CD4-positive, alpha-beta memory T cell (primary cell): ENCODE data around the gene SLC6A11. TPM values are rescaled to one million over a fixed set of nuclear protein-coding genes. Genes with fewer than 3 reads are reported as not detected.
A peak's percentile ranks its signal among the peaks of the same experiment; 100 is the strongest.

Experiments
- CTCF ChIA-PET: fragments of 350-600 bp; sonication (Branson Sonifier 250); formaldehyde crosslinking; loops from one replicate; lab custom pipeline; 2021; ENCODE audit warnings: inconsistent platforms; ENCODE audit not compliant: partially characterized antibody; lab: Charles Lee
- POLR2A ChIA-PET: fragments of 350-600 bp; sonication (Branson Sonifier 250); formaldehyde crosslinking; loops from one replicate; lab custom pipeline; 2021; ENCODE audit not compliant: partially characterized antibody; lab: Charles Lee
- DNase-seq, 5 donors: peaks; one replicate each; pipeline versions ENCODE4 v3.0.0 to v3.0.0-alpha.2; 2020 to 2022; ENCODE audit warnings: mixed read lengths in 1 of 5
- H3K27ac ChIP-seq: one replicate; pipeline ENCODE4 v1.7.0; 2013; ENCODE audit warnings: low read depth, low read length
- H3K27me3 ChIP-seq: 2 replicates; pipeline ENCODE4 v1.7.0; 2013; ENCODE audit warnings: mild to moderate bottlenecking, low read length, moderate library complexity; ENCODE audit not compliant: insufficient read depth
- H3K36me3 ChIP-seq: 2 replicates; pipeline ENCODE4 v1.7.0; 2013; ENCODE audit warnings: mild to moderate bottlenecking, low read length, moderate library complexity; ENCODE audit not compliant: insufficient read depth
- H3K4me1 ChIP-seq: 2 replicates; pipeline ENCODE4 v1.7.0; 2013; ENCODE audit warnings: mild to moderate bottlenecking, low read length, moderate library complexity; ENCODE audit not compliant: insufficient read depth
- H3K4me3 ChIP-seq, 2 donors: one replicate each; pipeline ENCODE4 v1.7.0; 2013; ENCODE audit warnings: low read length in 2 of 2, mild to moderate bottlenecking in 1 of 2
- H3K9me3 ChIP-seq, 2 donors: one replicate each; pipeline ENCODE4 v1.7.0; 2013; ENCODE audit warnings: low read length in 2 of 2, control low read depth in 1 of 2; ENCODE audit not compliant: control insufficient read depth in 1 of 2
- H3K27ac Mint-ChIP-seq, 7 donors: one replicate each; pipeline ENCODE4 v1.8.0; 2020 to 2021; ENCODE audit warnings: mixed read lengths in 7 of 7, mild to moderate bottlenecking in 6 of 7, inconsistent platforms in 3 of 7, moderate library complexity in 3 of 7
- H3K27me3 Mint-ChIP-seq, 2 donors: one replicate each; pipeline ENCODE4 v1.8.0; 2020 to 2021; ENCODE audit warnings: mixed read lengths in 2 of 2
- H3K36me3 Mint-ChIP-seq, 2 donors: one replicate each; pipeline ENCODE4 v1.8.0; 2020 to 2021; ENCODE audit warnings: mixed read lengths in 2 of 2, inconsistent platforms in 1 of 2, mild to moderate bottlenecking in 1 of 2
- H3K4me1 Mint-ChIP-seq, 4 donors: one replicate each; pipeline ENCODE4 v1.8.0; 2020 to 2021; ENCODE audit warnings: mixed read lengths in 4 of 4, mild to moderate bottlenecking in 1 of 4
- H3K4me3 Mint-ChIP-seq, 8 donors: one replicate each; pipeline ENCODE4 v1.8.0; 2020 to 2021; ENCODE audit warnings: mixed read lengths in 8 of 8, mild to moderate bottlenecking in 7 of 8, moderate library complexity in 6 of 8, inconsistent platforms in 3 of 8
- H3K9me3 Mint-ChIP-seq, 8 donors: one replicate each; pipeline ENCODE4 v1.8.0; 2020 to 2021; ENCODE audit warnings: mixed read lengths in 8 of 8, mild to moderate bottlenecking in 5 of 8, inconsistent platforms in 3 of 8, moderate library complexity in 1 of 8
- intact Hi-C: fragments of 100-400 bp; cut with micrococcal nuclease; formaldehyde crosslinking; loops from one replicate; pipeline ENCODE4 v1.15.1; 2023
- polyA plus RNA-seq, 2 donors: library from polyadenylated mRNA; unstranded; fragments of 300-500 nt; fragmentation: Illumina TruSeq; gene quantifications; one replicate each; pipeline ENCODE4 v1.2.3, GENCODE V29; 2021
- total RNA-seq, 2 experiments: library from RNA; stranded (reverse); gene quantifications; one replicate each; pipeline ENCODE4 v1.2.3, GENCODE V29; 2021

Gene SLC6A11
- total and polyA plus RNA-seq, 4 experiments from 2014 or later = not detected

- intact Hi-C loops = no loop called here
- Histone ChIP-seq H3K27me3 (no peaks in the 10 kb centered on the region), H3K27ac (no peak overlapping the region), H3K36me3 (no peaks in the 10 kb centered on the region), H3K4me3 (no peak overlapping the region), H3K9me3 (no peaks in the 10 kb centered on the region), H3K4me1 (no peaks in the 10 kb centered on the region)
- no peak overlapping the region for H3K27ac Mint-ChIP-seq
- ChIA-PET POLR2A (no interaction called here), CTCF (interaction anchor here (1.2 kb wide), 1 partner anchor 11 kb away, joined by 3 read pairs; no protein-coding TSS in a partner anchor)
- no peaks in the 10 kb centered on the region for H3K9me3 Mint-ChIP-seq
- H3K27me3 Mint-ChIP-seq = peaks cover 2 to 4% of the 10 kb centered on the region in 2 donors
- H3K4me3 Mint-ChIP-seq = no peak overlapping the region
- no peak for DNase-seq
- H3K4me1 Mint-ChIP-seq = no peaks in the 10 kb centered on the region
- H3K36me3 Mint-ChIP-seq = no peaks in the 10 kb centered on the region
These were observed 140.5 kb downstream of the SLC6A11 start for GRCh38 chr3:10956531-10956930.

- H3K9me3 Mint-ChIP-seq = no peaks in the 10 kb centered on the region
- no peaks in the 10 kb centered on the region for H3K4me1 Mint-ChIP-seq
- no peak for DNase-seq
- no peaks in the 10 kb centered on the region for H3K9me3 ChIP-seq
- ChIA-PET CTCF (interaction anchor here (1.1 to 1.2 kb wide), 2 partner anchors 11 to 16 kb away, joined by 3 read pairs; no protein-coding TSS in a partner anchor), POLR2A (no interaction called here)
- no peaks in the 10 kb centered on the region for H3K27me3 ChIP-seq
- H3K27ac Mint-ChIP-seq = no peak overlapping the region
- peaks cover 2 to 4% of the 10 kb centered on the region in 2 donors for H3K27me3 Mint-ChIP-seq
- intact Hi-C loops = no loop called here
- H3K4me3 ChIP-seq = no peak overlapping the region
- no peaks in the 10 kb centered on the region for H3K4me1 ChIP-seq
- H3K36me3 ChIP-seq = no peaks in the 10 kb centered on the region
- no peak overlapping the region for H3K27ac ChIP-seq
- no peaks in the 10 kb centered on the region for H3K36me3 Mint-ChIP-seq
- no peak overlapping the region for H3K4me3 Mint-ChIP-seq
These were observed 141.0 kb downstream of the SLC6A11 start for GRCh38 chr3:10956986-10957385.

GRCh38 chr3:10957976-10958749 is 142.1 kb downstream of the SLC6A11 start:
- Histone ChIP-seq H3K27ac (no peak overlapping the region), H3K27me3 (no peaks in the 10 kb centered on the region), H3K36me3 (no peaks in the 10 kb centered on the region), H3K4me1 (no peaks in the 10 kb centered on the region), H3K4me3 (no peak overlapping the region), H3K9me3 (no peaks in the 10 kb centered on the region)
- intact Hi-C loops = no loop called here
- H3K27ac Mint-ChIP-seq = no peak overlapping the region
- POLR2A ChIA-PET = no interaction called here
- peaks cover 4 to 6% of the 10 kb centered on the region in 2 donors for H3K27me3 Mint-ChIP-seq
- no peaks in the 10 kb centered on the region for H3K36me3 Mint-ChIP-seq
- H3K4me3 Mint-ChIP-seq = no peak overlapping the region
- DNase-seq = no peak
- CTCF ChIA-PET = interaction anchor here (1.1 to 1.2 kb wide), 2 partner anchors 12 to 17 kb away, joined by 3 read pairs; no protein-coding TSS in a partner anchor
- no peaks in the 10 kb centered on the region for H3K9me3 Mint-ChIP-seq
- no peaks in the 10 kb centered on the region for H3K4me1 Mint-ChIP-seq

GRCh38 chr3:10960255-10960654 is 144.2 kb downstream of the SLC6A11 start:
- H3K36me3 ChIP-seq = no peaks in the 10 kb centered on the region
- POLR2A ChIA-PET = no interaction called here
- Mint-ChIP-seq H3K4me1 (no peaks in the 10 kb centered on the region), H3K27me3 (peaks cover 4 to 11% of the 10 kb centered on the region in 2 donors), H3K36me3 (no peaks in the 10 kb centered on the region), H3K9me3 (no peaks in the 10 kb centered on the region), H3K27ac (no peak overlapping the region), H3K4me3 (no peak overlapping the region)
- no peaks in the 10 kb centered on the region for H3K9me3 ChIP-seq
- H3K4me1 ChIP-seq = no peaks in the 10 kb centered on the region
- intact Hi-C loops = no loop called here
- DNase-seq = no peak
- CTCF ChIA-PET = no interaction called here
- H3K27me3 ChIP-seq = no peaks in the 10 kb centered on the region
- no peak overlapping the region for H3K27ac ChIP-seq
- H3K4me3 ChIP-seq = no peak overlapping the region

- Histone ChIP-seq H3K27ac (no peak overlapping the region), H3K4me3 (no peak overlapping the region), H3K9me3 (no peaks in the 10 kb centered on the region), H3K4me1 (no peaks in the 10 kb centered on the region), H3K36me3 (no peaks in the 10 kb centered on the region), H3K27me3 (no peaks in the 10 kb centered on the region)
- intact Hi-C loops = no loop called here
- no peaks in the 10 kb centered on the region for H3K36me3 Mint-ChIP-seq
- H3K4me3 Mint-ChIP-seq = no peak overlapping the region
- CTCF ChIA-PET = interaction anchor here (1.4 kb wide), 1 partner anchor 23 kb away, joined by 3 read pairs; no protein-coding TSS in a partner anchor
- peaks cover 5 to 9% of the 10 kb centered on the region in 2 donors for H3K27me3 Mint-ChIP-seq
- POLR2A ChIA-PET = no interaction called here
- DNase-seq = no peak
- H3K27ac Mint-ChIP-seq = no peak overlapping the region
- H3K9me3 Mint-ChIP-seq = peaks cover 0 to 1% (median 0%) of the 10 kb centered on the region in 8 donors
- H3K4me1 Mint-ChIP-seq = no peaks in the 10 kb centered on the region
These were observed 145.9 kb downstream of the SLC6A11 start for GRCh38 chr3:10961921-10962320.

- Mint-ChIP-seq H3K4me1 (no peaks in the 10 kb centered on the region), H3K27ac (peak overlapping the region in 1 of 7 donors; percentile 63), H3K9me3 (peaks cover 0 to 1% (median 0%) of the 10 kb centered on the region in 8 donors), H3K4me3 (no peak overlapping the region), H3K27me3 (peaks cover 5 to 9% of the 10 kb centered on the region in 2 donors), H3K36me3 (no peaks in the 10 kb centered on the region)
- no peaks in the 10 kb centered on the region for H3K4me1 ChIP-seq
- no peak overlapping the region for H3K27ac ChIP-seq
- H3K36me3 ChIP-seq = no peaks in the 10 kb centered on the region
- intact Hi-C loops = no loop called here
- ChIA-PET CTCF (interaction anchor here (1.4 kb wide), 1 partner anchor 22 kb away, joined by 3 read pairs; no protein-coding TSS in a partner anchor), POLR2A (no interaction called here)
- H3K27me3 ChIP-seq = no peaks in the 10 kb centered on the region
- H3K9me3 ChIP-seq = no peaks in the 10 kb centered on the region
- DNase-seq = no peak
- H3K4me3 ChIP-seq = no peak overlapping the region
These were observed 146.5 kb downstream of the SLC6A11 start for GRCh38 chr3:10962481-10963036.

- Mint-ChIP-seq H3K27me3 (peaks cover 7 to 9% of the 10 kb centered on the region in 2 donors), H3K9me3 (peaks cover 0 to 1% (median 0%) of the 10 kb centered on the region in 8 donors), H3K36me3 (no peaks in the 10 kb centered on the region), H3K27ac (no peak overlapping the region), H3K4me1 (no peaks in the 10 kb centered on the region), H3K4me3 (no peak overlapping the region)
- H3K27ac ChIP-seq = no peak overlapping the region
- intact Hi-C loops = no loop called here
- ChIA-PET CTCF (no interaction called here), POLR2A (interaction anchor here (0.6 kb wide), 1 partner anchor 157 kb away, joined by 3 read pairs; no protein-coding TSS in a partner anchor)
- no peaks in the 10 kb centered on the region for H3K4me1 ChIP-seq
- H3K27me3 ChIP-seq = no peaks in the 10 kb centered on the region
- no peak overlapping the region for H3K4me3 ChIP-seq
- H3K36me3 ChIP-seq = no peaks in the 10 kb centered on the region
- DNase-seq = no peak
- H3K9me3 ChIP-seq = no peaks in the 10 kb centered on the region
These were observed 148.6 kb downstream of the SLC6A11 start for GRCh38 chr3:10964537-10965167.
